HG03575 (cell line): ENCODE measurements around the gene ADGRV1.
"Not testable (repeated sequence)": the region's sequence is repeated elsewhere in the genome, so short reads cannot be mapped to it uniquely, and the experiment has no call there.

ENCODE experiments used
- ATAC-seq: cut with Tn5 transposase; IDR thresholded peaks from one replicate; pipeline ENCODE4 v1.9.1; 2021; ENCODE audit not compliant: unreplicated experiment, insufficient number of reproducible peaks, low FRiP score; ENCODE audit errors: extremely low read depth

Gene ADGRV1

DNA sequence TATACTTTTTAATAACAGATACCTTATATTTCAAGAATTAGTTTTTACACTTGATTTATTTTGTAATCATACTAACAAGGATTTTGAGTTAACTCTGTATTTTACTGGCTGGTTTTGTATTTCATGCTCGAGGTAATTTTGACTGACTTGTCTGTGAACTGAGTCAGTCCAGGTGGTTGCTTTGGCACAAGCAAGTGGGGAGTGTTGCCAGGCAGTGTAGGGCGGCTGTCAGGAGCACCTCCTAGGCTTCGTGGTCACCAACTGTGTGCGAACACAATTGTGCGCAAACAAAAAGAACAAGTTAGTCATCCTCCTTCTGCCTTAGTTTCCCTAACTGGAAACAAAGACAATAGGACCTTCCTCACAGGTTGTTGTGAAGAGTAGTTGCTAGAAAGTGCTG, 286.3 kb downstream of the ADGRV1 start:
- no peak for ATAC-seq

DNA sequence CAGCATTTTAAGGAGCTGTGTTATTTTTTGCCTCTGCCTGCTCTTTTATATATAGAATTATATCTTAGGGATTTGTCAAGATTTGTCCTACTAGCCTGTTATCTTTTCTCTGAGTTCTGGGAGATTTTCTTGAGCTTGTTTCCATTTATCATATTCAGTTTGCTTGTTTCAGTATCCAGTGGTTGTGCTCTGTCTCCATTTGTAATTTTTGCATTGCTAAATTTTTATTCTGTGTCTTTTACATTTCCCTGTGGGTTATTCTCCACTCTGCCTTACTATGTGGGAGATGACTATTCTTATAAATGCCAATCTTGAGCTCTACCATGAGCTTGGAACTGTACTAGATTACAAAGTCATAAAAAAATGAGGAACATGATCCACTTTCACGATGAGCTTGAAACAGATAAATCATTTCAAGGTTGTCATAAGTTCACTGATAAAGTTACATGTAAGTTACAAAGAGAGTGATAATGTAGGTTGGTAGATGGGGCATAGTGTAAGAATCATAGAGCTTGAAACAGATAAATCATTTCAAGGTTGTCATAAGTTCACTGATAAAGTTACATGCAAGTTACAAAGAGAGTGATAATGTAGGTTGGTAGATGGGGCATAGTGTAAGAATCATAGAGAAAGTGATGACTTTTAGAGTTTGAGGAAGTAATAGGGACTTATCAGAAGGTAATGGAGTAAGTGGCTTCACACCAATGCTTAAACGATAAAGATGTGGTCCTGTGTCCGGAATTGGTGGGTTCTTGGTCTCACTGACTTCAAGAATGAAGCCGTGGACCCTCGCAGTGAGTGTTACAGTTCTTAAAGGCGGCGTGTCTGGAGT, 287.3 kb downstream of the ADGRV1 start:
- no peak for ATAC-seq

DNA sequence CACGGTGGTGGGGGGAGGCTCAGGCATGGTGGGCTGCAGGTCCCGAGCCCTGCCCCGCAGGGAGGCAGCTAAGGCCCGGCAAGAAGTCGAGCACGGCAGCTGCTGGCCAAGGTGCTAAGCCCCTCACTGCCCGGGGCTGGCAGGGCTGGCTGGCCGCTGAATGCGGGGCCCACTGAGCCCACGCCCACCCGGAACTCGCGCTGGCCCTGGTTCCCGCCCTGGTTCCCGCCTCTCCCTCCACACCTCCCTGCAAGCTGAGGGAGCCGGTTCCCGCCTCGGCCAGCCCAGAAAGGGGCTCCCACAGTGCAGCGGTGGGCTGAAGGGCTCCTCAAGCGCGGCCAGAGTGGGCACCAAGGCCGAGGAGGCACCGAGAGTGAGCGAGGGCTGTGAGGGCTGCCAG, 289.0 kb downstream of the ADGRV1 start:
- ATAC-seq: not testable (repeated sequence)

DNA sequence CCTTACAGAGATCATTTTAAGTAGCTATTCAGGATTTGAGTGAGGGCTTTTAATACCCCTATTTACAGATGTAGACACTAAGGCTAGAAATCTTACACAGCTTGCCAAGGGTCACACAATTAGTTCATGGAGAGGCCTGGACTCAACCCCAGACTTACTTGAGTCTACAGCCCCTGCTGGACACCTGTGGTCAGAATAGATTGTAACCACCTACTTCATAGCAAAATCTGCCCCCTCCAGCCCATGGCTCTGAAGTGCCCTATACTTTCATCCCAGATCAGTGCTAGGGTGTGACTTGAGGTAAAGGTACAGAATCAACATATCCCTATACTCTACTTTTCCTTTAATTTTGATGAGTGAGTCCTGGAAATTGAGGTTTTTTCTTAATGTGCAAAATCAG, 291.3 kb downstream of the ADGRV1 start:
- no peak for ATAC-seq

DNA sequence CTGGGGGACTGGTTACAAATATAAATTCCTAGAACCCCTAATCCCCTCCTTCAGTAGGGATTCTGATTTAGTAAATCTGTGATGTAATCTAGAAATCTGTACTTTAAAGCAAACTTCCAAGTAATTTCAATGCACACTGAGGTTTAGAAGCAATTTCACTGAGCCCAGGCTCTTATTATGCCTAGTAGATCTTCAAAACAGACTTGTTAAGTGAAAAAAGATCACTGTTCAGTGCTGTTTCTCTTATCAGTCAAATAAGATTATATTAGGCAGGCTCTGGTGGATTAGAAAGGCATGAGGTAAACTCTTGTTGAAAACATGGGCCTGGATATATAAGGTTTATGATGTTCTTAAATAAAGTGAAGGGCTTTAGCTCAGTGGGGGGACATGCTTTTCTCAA, 293.9 kb downstream of the ADGRV1 start:
- ATAC-seq: no peak

DNA sequence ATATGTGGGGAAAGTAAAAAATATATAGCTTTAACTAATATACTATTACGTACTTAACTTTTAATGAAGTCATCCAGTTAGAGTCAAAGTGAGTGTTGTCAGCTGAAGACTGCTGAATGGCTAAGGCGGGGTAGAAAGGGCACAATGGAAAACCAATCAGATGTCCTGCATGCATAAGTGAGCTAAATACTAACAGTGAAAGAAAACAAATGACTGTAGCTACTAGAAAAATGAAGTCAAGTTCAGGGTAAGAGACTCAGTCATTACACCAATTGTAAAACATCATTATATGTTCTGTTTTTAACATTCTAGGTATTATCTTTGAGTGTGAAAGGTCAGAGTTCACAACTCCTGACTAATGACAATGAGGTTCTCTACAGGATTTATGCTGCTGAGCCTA, 295.2 kb downstream of the ADGRV1 start:
- no peak for ATAC-seq

DNA sequence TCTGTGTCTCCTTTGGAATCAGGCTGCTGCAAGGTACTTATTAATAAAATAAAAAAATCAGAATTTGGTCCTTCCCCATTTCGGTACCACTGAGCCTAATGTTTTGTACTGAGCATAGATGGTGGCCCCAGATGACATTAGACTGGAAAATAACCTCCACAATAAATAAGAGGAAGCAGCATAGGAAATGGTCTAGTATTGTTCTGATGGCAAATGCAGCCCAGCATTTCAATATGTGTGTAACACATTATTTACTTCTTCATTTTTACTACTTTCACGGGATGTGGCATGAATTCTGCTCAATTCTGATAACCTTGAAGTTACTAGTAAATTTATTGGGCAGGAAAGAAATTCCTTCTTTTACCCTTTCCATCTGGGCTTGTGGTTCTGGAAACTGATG, 295.6 kb downstream of the ADGRV1 start:
- no peak for ATAC-seq

DNA sequence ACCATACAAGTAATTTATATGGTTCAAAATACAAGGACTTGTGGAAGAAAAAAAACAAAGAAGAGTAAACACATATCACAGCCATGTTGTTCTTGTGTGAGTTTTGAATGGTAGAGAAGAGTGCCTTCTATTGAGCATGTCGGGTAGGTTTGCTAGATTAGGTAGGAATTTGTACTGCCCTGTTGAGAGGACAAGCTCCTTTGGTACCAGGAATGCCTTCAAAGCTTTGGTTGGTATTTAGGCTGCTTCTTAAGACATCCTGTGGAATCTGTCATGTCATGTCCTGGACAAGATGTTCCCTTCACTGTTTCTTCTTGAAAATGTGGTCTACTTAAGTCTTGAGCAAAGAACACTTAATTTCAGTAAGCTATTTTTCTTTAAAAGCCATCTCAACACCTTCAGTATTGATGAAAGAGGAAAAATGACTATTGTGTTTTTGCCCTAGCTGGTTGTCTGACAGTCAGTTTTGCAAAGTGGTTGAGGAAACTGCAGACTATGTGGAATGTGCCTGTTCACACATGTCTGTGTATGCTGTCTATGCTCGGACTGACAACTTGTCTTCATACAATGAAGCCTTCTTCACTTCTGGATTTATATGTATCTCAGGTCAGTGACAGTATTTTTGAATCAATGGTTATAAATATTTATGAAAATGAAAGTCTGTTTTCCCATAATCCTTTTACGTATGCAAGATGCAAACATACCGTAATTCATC, 296.9 kb downstream of the ADGRV1 start:
- ATAC-seq: no peak

DNA sequence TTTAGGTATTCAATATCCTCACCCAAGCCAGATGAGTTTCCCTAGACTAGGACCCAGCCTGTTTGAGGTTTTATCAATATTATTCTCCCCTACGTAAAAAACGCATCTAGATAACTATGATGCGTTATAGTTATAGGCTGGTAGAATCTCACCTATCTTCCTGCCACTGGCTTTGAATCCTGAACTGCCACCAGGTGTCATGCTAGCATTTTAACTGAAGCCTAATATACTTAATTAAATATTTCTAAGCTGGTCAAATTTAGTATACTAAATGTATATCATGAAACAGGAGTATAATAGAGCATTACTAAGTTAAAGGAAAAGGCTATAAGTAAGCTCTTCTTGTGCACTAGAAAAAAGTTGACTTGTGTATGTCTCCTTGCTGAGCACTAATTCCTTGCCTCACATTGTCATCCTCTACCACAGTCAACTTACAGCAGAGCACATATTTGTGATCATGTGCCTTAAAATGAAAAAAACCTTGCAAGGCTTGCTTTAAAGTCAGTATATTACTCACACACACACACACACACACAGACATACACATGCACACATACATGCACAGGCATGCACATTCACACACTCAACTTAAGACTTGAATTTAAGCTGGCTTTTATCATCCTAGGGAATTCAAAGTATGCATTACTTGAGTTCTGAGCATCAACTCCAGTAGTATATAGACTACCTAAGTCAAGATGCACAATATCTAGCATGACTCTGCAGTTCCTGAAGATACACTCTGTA, 303.4 kb downstream of the ADGRV1 start:
- no peak for ATAC-seq

DNA sequence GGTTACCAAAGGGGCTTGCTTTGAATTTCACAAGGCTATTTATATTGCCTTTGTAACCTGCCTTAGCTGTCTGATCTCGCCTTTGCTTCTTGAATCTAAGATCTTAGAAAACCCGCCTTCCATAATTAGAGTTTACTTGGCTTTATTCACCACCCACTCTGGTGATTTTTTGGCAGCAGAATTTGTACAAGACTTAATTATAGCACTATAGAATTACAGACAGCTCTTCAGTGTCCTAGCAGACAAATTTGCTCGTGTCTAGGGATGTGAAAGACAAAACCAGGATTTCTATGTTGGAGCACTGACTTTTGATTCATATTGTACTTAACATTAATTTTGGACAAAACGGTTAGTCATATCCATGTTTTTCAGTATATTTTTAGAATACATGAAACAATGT, 306.6 kb downstream of the ADGRV1 start:
- no peak for ATAC-seq

DNA sequence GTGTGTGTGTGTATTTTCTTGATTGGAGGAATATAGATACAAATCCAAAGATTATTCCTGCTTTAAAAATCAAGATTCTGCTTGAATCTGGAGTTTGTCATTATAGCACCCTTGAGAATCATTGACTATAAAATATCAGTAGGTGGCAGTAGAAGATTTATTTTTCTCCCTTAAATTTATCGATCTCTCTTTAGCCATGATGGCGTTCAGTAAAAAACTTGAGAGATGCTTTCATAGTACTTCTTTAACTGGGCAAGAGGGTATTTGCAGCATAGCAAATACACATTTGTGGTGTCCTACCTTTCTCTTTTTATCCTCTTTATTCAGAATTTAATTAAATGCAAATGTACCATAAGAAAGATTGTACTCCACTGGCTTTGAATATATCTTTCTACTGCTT, 307.7 kb downstream of the ADGRV1 start:
- ATAC-seq: no peak

DNA sequence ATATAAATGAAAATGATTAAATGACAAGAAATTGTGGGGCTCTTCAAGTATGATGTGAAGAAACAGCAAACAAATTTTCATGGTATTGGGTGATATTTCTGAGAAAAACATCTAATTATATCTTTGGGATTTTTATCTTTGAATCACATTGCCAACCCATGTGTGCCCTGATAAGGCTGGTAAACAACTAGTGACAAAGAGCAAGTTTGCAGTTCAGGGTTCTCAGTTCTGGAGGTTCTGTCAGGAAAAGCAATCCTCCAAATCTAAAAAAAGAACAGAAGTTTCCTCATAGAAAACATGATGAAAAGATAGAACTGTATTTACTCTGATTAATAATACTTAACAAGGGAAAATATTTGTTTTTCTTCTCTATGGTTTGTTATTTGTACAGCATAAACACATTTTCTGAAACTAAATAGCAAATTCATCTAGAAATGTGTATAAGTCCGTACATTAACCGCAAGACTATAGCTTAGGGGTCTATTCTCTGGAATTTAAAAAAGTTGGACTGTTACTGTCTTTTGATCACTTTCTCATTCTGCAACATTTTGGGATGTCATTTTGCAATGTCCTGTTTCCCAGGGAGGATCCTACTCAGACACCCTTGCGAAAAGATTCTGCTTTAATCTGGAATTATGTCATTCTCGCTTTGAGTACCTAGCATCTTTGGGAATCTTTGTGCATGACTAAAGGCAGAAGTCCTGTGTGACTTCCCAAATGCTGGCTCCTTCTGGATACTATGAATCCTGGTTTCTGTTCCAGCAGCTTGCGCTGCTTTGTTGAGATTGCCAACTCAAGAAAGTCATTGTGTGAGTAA, 308.5 kb downstream of the ADGRV1 start:
- ATAC-seq: no peak

DNA sequence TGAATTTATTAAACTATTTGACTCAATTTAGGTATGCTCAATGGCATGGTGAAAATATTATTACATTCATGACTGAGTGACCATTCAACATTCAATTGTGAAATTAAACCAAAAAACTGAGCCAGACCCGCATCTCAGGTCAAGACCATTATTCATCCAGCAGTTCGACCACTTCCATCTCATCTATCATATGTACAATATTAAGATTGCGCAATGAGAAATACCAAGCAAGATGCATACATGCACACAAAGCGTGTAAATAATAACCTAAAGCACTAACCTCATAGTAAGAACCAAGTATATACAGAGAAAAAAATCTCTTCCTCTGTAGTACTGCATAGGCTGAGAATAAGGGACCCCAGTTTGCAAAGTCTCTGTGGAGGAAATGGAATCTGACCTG, 310.2 kb downstream of the ADGRV1 start:
- ATAC-seq: no peak

DNA sequence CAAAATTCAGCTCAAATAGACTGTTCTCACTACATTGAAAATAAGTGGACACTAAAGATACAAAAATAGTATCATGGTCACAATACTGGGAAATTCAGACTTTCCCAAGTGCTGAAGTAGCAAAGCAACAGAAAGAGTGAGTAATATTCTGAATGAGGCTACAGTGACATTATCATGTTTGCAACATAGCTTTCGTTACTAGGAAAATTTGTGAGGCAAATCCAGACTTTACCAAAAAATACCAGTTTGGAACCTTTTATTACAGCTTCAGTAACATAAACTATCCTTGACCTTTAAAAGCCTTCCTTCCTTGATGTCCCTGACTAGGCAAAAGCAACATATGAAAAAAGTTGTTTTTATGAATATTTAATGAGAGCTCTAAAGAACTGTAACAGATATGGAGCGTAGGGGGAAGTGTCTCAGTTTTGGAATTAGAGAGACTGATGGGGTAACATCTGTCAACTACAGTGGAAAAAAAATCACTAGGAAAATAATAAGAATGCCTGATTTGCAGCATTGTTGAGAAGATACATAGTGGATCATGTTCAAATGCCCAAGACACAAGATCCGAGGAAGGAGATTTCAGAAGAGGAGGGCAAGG, 312.9 kb downstream of the ADGRV1 start:
- ATAC-seq: no peak

DNA sequence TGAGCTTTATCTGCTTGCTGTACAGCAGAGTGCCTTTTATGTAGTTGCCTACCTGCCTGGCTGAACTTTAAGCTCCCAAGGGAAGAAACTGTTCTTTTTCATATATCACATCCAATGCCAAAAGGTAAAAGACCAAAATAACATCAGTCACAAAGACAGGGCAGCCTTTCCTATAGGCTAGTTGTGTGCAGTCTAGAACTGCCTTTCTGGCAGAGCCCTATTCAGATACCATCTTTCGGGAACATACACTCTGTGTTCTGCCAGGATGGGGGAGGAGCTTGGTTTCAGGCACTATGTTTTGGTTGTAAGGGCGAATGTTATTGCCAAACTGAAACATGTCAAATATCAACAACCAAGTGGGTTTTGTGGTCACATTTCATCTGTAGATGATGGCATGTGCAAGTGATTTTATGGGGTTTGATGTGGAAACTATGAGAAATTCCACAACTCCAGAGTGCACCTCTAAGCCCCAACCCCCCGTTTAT, 314.5 kb downstream of the ADGRV1 start:
- no peak for ATAC-seq

DNA sequence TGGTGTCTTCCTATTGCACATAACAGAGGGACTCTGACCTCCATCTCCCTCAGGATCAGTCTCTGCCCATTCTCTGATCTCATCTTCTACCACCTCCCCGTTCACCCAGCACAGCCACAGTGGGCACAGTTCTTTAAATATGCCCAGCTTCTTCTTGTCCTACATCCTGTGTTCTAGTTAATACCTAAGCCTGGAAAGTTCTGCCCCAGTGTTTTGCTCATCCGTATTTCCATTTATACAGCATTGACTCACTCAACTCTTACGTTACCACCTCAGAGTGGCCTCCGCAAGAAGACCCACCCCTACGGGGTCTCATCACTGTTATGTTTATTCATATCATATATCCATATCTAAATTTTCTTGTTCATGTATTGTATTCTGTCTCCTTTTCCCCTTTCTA, 315.5 kb downstream of the ADGRV1 start:
- ATAC-seq: no peak

DNA sequence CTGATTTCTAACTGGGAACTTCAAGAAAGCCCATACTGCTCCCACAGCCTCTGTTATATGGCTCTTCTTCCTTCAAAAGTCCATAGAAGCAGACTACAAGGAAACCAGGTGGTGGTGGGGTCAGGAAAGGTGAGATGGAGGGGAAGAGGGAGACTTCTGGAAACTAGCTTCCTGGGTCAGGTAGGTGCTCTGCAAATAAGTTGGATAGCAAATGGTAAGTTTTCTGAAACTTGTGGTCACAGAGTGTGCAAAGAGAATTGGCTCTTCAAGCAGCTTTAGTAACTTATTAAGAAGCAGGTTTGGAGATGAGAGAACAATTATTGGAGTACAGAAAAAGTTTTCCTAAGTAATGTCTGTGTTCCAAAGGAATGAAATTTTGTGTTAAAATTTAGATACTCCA, 316.9 kb downstream of the ADGRV1 start:
- no peak for ATAC-seq

DNA sequence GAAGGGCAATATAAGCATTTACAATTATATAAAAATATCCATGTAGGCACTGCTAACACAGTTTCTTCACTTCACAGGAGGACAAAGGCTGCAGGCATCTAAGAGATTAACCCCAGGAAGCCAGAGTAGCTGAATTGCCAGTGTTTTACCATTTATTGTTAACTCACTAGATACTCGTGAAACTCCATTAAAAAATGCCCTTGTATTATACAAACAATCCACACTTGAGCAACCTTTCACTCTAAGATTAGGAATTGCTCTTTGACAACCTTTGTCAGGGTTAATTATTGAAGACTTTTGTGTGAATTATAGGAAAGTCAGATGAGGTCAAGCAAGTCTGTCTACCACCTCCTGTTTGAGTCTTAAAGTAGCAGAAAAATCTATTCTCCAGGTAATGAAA, 317.8 kb downstream of the ADGRV1 start:
- no peak for ATAC-seq

DNA sequence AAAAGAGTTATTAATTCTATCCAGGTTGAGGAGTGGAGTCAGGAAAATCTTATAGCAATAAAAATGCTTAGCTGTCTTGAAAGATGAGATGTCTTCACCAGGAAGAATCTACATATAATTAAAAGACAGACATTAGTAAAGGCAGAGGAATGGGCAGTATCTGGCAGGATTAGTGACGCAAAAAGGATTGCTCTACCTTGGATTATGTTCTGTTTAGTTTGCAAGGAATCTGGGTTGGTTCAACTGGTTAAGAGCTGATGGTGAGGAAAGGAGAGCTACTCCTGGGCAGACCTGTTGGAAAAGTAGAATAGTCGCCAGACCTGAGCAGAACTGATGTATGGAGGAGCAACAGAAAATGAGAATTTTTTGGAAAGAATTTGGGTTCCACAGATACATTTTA, 318.5 kb downstream of the ADGRV1 start:
- ATAC-seq: no peak
